Cerebellar cortex (tissue), 1 donor: Measurements from ENCODE around the gene SMAD3.

ENCODE experiments used
- DNase-seq: peaks from one replicate; pipeline ENCODE4 v3.0.0-alpha.2; 2015; ENCODE audit warnings: low spot score

SMAD3 gene

DNA sequence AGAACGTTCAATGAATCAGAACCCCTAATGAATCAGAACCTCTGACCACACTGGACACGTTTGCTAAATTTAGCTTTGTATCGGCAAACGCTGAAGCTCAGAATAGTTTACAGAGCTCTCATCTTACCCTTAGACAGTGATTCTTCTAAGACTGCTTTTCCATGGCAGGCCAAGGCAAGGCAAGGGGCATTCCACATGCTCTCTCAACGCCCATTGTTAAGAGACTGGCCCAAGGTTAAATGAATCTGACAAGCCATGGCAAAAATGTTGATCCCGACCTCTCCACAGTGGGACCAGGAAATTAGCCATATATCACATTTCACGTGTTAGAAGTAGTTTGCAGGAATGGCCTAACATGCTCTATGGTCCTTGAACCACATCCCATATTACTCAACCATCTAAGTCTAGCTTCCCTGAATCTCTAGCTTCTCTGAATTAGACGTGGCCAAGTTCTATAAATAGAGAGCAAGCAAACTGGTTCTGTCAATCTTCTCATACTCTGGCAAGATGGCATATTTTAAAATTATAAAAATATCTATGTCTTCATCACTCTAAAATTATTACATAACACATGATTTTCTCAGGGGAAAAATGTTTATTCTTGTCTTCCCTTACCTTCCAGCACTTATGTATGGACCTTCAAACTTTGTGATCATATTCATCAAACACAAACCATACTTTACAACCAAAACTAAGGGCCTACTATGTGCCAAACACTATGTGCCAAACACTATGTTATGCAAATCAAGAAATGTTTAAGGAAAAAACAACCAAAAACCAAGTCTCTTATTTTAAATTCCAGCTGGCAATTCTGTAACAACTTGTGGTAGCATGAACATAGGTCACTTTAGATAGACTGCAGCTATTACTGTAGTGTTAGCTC is 134.7 kb downstream of the SMAD3 start:
- DNase-seq: no peak

- DNase-seq: peak; percentile 87
Observed at GRCh38 chr15:67201136-67201535, 135.7 kb downstream of the SMAD3 start.

DNA sequence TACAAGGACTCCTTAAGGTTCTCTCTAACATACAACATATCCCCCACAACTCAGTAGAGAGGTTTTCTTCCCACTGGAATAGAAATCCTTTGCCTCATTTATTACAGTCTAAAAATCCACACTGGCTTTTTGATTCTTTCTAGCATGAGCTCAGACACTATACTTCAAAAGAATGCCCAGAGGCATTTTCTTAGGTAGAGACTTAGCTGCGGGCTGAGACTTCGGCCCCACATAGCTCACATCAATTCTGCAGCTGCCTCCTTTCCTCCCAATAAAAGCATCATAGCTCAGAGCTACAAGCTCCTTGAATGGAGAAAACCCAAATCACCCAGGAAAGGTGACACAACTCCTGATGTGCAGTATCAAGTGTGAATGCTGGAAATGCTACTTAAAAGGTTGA is 136.7 kb downstream of the SMAD3 start:
- DNase-seq: no peak

GRCh38 chr15:67202991-67203390 is 137.6 kb downstream of the SMAD3 start:
- no peak for DNase-seq

GRCh38 chr15:67207555-67208207 is 142.3 kb downstream of the SMAD3 start:
- no peak for DNase-seq

DNA sequence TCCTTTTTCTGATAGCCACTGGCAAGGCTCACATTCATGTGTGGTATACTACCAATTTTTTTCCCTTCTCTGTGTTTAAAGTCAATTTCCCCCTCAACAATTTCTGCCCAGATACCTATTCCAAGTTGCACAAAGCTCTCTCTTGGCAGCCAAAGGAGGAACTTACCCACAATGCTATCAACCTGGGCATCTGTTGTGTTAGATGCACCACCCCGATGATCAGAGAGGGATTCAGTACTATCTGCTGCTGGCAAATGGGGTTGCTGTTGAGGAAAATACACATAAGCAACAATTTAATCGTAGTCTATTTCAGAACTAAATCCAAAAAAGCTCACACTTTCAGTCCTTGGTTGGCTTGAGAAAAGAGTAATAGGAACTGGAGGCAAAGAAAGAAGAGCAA is 143.0 kb downstream of the SMAD3 start:
- DNase-seq: no peak

GRCh38 chr15:67210555-67211168 is 145.3 kb downstream of the SMAD3 start:
- no peak for DNase-seq

DNA sequence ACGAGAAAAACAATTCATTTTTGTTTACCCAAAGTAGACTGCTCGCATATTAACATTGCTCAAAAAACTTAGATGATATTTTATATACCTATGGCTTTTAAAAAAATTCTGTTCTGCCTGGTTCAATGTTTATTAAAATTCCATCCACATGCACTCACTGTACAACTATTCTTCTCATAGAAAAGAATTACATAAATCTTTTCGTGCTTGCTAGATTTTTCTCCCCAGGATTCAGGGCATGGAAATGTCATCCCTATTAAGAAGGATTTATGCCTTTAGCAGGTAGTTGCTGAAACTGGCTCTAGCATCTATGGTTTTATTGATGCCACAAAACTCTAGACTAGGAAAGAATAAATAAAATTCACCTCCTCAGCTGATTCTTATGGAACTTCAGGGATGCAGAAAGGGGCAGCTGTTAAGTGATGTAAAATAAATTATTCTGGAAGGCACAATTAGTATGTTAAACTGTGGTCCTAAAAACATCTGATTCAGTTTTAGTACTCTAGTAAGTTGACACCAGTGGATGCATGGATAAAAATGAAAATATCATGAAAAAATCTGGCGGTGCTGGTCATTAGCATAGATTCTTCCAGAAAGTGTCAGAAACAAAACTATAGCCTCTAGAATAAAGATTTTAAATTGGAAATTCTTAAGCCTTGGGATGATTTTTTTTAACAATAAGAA is 147.4 kb downstream of the SMAD3 start:
- no peak for DNase-seq

DNA sequence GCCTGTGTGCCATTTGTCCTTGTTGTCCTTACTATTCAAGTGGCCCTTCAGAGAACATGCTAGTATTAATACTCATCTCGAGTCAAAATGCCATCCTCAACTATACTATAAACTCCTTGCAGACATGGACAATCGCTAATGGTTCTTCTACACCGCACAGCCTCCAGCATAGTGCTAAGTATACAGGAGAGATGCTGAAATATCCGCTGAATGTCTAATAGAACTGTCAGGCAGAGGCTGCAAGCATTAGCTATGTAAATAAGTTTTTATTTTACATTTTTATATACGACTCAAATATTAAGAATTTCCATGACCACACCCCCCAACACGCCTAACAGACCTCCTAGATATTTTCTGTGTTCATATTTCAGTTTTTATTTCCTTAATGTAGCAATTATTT is 149.7 kb downstream of the SMAD3 start:
- DNase-seq: no peak

GRCh38 chr15:67216859-67217258 is 151.5 kb downstream of the SMAD3 start:
- DNase-seq: no peak

- DNase-seq: no peak
Observed at GRCh38 chr15:67218428-67218827, 153.0 kb downstream of the SMAD3 start.

DNA sequence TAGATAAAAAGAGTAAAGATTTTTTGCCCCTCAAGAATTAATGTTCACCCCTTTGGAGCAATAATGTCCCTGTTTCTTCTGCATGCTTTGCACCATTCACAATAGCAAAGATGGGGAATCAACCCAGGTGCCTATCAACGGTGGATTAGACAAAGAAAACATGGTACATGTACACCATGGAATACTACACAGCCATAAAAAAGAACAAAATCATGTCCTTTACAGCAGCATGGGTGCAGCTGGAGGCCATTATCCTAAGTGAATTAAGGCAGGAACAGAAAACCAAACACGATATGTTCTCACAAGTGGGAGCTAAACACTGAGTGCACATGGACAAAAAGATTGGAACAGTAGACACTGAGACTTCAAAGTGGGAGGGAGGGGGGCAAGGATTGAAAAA is 153.9 kb downstream of the SMAD3 start:
- DNase-seq: no peak

- DNase-seq: no peak
Observed at GRCh38 chr15:67224889-67225288, 159.5 kb downstream of the SMAD3 start.

DNA sequence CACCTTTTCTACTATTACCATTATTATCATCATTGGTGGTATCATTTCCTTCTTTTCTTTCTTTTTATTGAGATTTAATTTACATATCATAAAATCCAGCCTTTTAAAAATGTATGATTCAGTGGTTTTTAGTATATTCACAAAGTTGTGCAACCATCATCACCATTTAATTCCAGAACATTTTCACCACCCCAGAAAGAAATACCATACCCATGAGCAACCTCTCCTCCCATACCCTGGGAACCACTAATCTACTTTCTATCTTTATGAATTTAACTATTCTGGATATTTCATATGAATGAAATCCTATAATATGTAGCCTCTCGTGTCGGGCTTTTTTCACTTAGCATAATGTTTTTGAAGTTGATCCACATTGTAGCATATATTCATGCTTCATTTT is 159.9 kb downstream of the SMAD3 start:
- no peak for DNase-seq

DNA sequence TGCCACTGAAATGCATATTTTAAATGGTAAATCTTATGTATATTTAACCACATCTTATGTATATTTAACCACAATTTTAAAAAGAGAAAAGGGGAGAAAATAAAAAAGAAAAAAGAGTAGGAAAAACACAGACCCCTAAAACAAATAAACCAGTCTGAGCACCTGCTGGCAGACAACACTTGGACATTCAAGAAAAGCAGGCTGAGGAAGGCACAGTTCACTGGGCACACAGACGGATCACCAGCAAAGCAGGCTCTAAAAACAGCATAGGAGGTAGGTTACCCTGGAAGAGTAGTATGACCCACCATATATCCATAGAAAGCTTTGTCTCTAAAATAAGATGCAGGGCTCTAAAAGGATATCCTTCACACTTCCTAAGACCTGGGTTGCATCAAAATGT is 162.0 kb downstream of the SMAD3 start:
- DNase-seq: no peak

- DNase-seq: no peak
Observed at GRCh38 chr15:67227846-67228245, 162.4 kb downstream of the SMAD3 start.

DNA sequence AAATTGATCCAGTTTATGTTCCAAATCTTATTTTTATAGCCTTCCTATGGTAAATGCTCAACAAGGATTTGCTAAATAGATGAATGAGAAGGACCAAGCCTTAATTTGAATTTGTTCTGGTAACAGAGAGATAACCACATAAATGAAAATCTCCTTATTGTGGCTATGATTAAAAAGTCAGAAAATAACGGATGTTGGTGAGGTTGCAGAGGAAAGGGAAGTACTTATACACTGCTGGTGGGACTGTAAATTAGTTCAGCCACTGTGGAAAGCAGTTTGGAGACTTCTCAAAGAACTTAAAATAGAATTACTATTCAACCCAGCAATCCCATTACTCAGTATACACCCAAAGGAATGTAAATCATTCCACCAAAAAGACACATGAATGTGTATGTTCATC is 162.9 kb downstream of the SMAD3 start:
- no peak for DNase-seq

GRCh38 chr15:67230504-67230903 is 165.1 kb downstream of the SMAD3 start:
- DNase-seq: no peak

- no peak for DNase-seq
Observed at GRCh38 chr15:67232591-67232990, 167.2 kb downstream of the SMAD3 start.

- peak; percentile 44 for DNase-seq
Observed at GRCh38 chr15:67240235-67241131, 175.1 kb downstream of the SMAD3 start.

DNA sequence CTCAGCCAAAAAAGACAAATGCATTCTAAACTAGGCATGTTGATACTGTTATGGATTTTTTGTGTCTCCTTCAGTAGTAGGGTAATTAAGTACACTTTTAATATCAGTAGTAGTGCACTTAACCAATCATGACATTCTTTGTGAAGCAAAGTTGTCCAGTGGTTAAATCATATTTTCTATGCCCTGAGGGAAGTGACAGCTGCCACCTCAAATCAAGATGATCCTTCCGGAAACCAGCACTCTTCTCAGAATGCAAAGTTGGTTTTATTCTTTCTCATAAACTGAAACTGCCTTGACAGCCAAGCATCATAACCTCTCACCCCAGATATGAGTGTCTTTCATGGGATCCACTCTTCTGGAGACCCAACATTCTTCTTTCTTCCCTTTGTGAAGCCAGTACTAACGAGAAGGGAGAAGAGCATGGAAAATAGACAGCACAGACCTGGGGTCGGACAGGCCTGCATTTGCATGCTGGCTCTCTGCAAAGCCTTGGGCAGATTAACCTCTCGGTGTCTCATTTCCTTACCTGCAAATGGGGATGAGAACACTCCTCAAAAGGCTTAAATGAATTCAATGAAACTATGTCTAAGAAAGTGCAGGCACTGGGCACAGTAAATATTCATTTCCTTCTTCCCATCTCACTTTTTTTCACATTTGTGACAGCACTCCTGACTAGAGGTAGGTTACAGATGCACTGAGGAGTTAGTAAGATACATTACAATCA is 175.9 kb downstream of the SMAD3 start:
- DNase-seq: no peak
